Neural progenitor cell (in vitro differentiated cells): ENCODE results near the gene PGM5.

ENCODE experiments used
- EZH2 ChIP-seq: fragments of 200-600 bp; sonication (generic); IDR thresholded peaks from 2 replicates; pipeline ENCODE4 v1.6.1; 2017; ENCODE audit warnings: antibody characterized with exemption, mild to moderate bottlenecking, moderate library complexity
- EZH2phosphoT487 ChIP-seq: fragments of 200-600 bp; sonication (generic); IDR thresholded peaks from 2 replicates; pipeline ENCODE4 v1.6.1; 2017; ENCODE audit warnings: antibody characterized with exemption
- TF ChIP-seq, protein P1 (sequence below): fragments of 200-600 bp; sonication (generic); IDR thresholded peaks from 2 replicates; pipeline ENCODE4 v1.5.1; 2017; ENCODE audit warnings: antibody characterized with exemption, mild to moderate bottlenecking

DNA sequence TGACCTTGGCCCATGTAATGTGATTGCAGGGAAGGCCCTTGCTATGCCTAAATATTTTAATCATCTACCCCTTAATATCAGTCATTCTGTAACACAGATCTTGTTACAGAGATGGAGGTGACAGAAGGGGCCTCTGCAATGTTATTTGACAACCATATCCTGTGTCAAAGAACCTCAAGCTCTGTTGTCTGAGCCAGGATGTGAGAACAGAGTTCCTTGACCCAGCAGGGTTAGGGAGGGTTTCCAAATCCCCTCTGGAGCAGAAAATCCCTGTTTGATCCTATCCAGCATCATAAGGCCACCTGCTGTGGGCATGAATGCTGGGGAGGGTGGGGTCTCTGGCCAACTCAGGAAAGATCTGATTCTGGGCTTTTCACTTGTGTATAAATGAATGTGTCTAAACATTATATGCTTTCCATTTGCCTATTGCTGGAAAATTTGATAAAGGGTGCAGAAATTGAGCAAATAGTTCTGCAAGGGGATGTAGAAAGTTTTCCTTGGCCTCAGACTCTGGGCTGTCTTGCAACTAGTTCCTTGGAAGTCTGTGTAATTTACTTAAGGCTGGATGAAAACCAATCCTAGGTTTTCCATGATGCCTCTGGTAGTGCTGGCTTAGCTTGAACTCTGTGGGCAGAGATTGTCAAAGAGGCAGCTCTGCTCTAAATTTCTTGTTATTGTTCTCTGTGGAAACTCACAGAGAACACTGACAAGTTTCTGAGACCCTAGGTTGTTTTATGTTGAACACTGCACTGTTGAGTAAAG is 71.0 kb downstream of the PGM5 start:
- TF ChIP-seq, protein P1, sequence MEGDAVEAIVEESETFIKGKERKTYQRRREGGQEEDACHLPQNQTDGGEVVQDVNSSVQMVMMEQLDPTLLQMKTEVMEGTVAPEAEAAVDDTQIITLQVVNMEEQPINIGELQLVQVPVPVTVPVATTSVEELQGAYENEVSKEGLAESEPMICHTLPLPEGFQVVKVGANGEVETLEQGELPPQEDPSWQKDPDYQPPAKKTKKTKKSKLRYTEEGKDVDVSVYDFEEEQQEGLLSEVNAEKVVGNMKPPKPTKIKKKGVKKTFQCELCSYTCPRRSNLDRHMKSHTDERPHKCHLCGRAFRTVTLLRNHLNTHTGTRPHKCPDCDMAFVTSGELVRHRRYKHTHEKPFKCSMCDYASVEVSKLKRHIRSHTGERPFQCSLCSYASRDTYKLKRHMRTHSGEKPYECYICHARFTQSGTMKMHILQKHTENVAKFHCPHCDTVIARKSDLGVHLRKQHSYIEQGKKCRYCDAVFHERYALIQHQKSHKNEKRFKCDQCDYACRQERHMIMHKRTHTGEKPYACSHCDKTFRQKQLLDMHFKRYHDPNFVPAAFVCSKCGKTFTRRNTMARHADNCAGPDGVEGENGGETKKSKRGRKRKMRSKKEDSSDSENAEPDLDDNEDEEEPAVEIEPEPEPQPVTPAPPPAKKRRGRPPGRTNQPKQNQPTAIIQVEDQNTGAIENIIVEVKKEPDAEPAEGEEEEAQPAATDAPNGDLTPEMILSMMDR: no peak
- TF ChIP-seq EZH2 (no peak), EZH2phosphoT487 (no peak)
